ENCODE measurements around the gene CREBBP.

CREBBP gene

DNA sequence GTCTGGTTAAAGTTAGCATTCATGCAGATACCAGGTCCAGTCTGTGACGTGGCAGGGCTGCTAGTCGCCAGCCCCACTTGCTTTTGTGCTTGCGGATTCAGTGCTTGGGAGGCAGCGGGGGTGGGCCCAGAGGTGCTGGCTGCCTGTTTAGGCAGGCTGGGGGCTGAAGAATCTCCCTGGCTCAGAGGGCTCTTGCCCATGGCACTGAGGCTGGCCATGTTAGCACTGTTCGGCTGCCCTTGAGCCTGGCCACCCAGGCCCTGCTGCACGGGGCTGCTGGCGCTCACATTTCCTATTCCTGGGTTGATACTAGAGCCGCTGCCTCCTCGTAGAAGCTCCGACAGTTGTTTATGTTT lies 30.0 kb downstream of the CREBBP start:
- no peak for DNase-seq

DNA sequence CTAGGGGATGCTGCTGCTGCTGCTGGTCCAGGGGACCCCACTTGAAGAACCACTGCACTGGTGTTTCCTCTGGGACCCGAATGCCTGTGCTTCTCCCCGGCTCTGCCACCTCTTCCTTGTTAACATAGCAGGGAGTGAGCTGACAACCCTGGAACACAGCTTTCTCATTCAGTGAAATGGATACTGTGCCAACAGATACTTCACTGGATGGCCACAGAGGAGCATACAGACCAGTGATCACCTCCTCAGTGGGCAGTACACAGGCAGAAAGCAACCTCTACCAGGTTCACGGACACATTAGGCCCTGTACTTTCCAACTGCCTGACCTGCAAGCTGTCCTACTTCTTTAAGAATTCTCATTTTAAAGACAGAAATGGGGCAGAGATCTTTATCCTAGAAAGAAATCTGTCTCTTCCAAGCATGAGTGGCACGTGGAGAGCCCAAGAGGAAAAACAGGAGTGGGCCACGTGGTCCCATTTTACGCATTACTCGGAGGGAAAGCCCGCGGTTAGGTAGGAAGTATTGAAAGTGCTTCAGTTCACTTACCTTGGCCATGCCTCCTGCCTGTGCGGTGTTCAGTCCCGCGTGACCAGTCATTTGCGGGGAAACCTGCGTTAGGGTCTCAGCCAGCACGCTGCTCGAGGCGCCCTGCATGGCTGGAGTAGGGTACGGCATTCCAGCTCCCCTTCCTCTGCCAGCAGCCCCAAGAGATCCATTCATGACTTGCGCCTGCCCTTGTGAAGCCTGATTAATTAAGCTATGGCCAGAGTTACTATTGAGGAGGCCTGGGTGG lies 30.6 kb downstream of the CREBBP start:
- no peak for DNase-seq

DNA sequence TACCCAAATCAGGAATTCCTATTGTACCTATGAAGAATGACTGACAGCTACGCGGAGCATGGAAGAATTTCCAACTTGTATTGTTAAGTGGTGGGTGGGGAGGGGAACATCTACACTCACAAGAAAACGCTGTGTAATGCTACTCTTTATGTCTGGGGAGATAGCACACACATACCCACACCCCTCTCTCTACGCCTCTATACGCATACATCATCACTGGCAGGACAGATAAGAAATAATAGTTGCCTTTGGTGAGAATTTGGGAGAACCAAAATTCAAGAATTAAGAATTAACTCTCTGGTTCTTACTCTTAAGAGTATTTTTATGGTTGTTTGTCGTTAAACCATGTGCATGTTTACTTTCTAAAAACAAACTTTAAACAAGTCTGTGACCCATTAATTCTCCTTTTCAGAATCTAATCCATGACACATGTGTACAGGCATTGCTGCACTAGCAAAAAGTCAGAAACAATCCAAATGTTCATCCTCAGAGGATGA lies 33.9 kb downstream of the CREBBP start:
- DNase-seq: no peak

DNA sequence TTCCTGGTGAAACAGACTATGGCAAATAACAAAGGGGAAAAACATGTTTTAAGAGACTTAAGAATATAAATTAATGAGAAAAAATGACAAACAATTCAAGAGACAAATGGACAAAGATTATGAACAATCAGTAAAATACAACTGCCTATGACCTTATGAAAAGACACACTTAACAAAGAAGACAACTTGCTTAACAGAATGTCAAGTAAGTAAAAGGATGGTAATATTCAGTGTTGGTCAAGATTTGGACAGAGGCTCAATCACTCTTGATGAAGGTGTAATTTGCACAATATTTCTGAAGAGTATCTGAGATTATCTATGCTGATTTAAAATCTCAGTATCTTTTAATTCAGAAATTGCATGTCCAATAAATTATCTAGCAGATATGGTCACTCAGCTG lies 34.4 kb downstream of the CREBBP start:
- DNase-seq: no peak

DNA sequence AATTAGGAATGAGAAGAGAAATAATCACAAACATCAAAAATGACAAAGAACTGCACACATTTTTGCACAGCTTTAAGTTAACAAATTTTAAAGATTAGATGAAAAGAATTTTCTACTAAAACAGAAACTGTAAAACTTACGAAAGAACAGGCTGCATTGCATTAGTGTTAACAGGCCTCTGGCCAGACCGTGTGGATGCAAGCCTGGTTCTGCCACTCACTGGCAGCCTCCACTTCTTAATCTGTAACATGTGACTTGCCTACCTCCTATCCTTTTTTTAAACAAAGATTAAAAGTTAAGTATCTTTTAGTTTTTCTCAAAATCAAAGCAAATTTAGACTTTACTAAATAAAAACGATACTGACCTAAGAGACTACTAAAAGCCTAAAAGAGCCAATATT lies 37.5 kb downstream of the CREBBP start:
- DNase-seq: no peak

DNA sequence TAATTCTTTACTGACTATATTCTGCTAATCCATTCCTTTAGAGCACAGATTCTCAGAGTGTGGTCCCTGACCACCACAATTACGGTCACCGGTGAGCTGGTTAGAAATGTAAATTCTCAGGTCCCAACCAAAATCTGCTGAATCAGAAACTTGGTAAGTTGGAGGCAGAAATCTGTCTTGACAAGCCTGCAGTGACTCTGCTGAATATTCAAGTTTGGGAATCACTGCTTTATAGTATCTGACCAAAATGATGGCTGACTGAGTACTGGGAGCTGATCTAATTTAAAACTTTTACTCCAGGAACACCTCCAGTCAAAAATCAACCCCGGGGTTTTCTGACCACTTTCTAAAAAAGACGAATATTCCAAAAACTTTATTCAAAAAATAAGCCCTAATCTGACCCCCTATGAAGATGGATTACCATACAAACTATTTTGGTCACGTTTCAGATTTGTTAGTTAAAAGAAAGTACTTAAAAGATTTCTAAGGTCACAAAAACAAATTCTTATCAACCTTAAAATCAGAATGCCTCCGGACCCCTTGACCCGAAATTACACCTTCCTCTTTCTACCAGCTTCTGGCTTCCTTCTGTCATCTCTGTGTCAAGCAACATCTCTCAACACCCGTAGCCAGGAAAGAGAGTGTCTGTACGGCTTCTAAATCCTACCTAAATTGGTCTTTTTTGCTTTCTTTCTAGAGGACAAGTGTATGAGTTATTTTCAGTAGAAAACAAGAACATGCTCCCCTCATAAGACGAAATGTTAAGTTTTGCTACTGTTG lies 38.6 kb downstream of the CREBBP start:
- no peak for DNase-seq

DNA sequence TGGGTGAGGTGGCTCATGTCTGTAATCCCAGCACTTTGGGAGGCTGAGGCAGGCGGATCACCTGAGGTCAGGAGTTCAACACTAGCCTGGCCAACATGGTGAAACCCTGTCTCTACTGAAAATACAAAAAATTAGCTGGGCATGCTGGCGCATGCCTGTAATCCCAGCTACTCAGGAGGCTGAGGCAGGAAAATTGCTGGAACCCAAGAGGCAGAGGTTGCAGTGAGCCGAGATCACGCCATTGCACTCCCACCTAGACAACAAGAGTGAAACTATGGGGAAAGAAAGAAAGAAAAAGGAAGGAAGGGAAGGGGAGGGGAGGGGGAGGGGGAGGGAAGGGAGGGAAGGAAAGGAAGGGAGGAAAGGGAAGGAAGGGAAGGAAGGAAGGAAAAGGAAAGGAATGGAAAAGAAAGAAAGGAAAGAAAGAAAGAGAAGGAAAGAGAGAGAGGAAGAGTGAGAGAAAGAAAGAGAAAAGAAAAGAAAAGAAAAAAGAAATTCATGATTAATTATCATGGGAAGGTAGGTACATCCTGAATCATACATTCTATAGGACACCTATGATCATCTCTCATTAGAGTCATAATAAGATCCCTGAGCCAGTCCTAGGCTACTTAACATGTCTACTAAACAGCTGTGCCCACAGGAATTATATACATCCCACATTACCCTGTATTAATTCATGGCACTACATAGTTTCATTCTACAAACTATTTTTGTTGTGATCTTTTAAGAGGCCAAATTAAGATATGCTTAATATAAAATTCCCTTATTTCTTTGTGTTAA lies 40.9 kb downstream of the CREBBP start:
- no peak for DNase-seq

DNA sequence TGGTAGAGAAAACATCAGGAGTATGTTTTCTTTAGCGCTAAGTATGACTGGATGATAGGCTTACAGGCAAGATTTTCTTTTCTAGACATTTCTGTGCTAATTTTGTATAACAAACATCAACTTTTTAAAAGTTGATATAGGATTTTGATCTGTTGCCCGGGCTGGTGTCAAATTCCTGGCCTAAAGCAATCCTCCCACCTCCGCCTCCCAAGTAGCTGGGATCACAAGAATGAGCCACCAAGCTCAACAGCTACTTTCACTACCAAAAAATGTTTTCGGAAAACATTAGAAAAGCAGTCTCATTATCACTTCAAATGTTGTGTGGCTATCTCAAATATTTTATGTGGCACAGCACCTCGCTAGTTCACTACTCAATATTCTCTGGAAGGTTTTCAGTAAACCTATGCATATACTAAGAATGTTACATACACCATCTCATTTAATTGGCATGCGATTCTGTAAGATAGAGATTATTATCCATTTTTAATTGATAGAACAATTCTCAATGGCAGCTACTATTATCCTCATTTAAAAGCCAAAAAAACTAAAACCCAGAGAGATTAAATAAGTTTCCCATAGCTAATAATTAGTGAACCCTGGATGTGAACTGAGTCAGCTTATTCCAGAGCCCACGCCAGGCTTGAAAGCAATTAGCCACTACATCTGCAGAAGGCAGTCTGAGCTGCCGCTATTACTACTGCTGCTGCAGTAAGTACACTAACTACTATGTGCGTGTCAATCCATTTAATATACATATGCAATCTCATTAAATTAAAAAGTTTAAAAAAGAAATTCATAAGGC lies 41.7 kb downstream of the CREBBP start:
- no peak for DNase-seq

DNA sequence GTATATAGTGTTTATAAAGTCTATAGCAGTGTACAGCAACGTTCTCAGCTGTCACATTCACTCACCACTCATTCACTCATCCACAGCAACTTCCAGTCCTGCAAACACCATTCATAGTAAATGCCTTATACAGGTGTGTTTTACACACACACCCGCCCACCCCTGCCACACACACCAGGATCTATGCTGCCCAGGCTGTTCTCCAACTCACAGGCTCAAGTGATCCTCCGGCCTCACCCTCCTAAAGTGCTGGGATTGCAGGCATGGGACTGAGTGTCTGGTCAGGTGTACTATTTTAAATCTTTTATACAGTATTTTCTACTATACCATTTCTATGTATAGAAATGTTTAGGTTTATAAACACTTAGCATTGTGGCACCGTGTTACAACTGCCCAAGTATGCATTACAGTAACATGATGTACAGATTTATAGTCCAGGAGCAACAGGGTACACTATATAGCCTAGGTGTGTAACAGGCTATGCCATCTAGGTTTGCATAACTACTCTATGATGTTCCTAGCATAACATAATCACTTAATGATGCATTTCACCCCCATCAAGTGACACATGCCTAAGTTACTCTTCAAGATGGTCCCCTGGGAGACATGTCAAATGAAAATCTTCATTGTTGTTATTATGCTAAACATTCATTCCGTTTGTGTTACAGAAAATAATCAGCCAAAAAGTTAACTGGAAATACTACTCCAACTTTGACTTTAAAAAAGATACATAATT lies 42.5 kb downstream of the CREBBP start:
- no peak for DNase-seq

DNA sequence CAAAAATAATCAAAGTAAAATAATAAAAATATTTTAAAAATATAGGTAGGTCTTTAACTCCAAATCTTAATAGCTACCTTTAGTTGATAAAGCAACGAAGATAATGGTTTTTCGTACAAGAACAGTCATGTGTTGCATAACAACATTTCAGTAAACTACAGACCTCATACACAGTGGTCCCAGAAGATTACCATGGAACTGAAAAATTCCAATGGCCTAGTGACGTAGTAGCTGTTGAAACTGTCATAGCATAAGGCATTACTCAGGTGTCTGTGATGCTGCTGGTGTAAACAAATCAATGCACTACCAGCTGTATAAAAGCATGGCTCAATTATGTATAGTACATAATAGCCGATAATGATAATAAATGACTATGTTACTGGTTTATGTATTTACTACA lies 43.9 kb downstream of the CREBBP start:
- DNase-seq: no peak

DNA sequence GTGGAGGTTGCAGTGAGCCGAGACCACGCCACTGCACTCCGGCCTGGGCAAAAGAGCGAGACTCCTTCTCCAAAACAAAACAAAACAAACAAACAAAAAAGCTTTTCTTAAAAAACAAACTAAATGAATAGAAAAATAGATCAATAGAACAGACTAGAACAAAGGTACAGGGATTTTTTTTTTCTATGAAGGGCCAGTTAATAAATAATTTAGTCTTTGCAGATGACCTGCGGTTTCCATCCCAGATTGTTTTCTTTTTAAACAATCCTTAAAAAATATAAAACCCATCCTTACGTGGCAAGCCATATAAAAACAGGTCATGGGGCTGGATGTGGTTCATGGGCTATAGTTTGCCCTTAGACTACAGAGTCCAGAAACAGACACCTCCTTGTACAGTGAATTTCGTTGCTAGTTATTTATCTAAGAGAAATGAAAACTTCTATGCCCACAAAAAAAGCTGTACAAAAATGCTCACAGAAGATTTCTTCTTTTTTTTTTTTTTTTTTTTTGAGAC lies 45.4 kb downstream of the CREBBP start:
- DNase-seq: no peak

DNA sequence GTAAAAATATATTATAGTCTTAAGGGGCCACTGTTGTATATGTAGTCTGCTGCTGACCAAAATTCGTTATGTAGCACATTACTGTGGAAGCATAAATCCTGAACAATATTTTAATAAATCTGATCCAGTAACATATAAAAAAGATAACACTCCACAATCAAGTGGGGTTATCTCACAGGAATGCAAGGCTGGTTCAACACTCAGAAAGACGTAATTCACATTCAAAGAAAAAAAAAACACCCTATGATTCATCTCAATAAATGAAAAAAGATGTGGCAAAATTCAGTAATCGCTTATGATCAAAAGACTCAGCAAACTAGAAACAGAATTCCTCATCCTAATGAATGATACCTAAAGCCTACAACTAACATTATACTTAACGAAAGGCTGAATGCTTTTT lies 47.8 kb downstream of the CREBBP start:
- no peak for DNase-seq

DNA sequence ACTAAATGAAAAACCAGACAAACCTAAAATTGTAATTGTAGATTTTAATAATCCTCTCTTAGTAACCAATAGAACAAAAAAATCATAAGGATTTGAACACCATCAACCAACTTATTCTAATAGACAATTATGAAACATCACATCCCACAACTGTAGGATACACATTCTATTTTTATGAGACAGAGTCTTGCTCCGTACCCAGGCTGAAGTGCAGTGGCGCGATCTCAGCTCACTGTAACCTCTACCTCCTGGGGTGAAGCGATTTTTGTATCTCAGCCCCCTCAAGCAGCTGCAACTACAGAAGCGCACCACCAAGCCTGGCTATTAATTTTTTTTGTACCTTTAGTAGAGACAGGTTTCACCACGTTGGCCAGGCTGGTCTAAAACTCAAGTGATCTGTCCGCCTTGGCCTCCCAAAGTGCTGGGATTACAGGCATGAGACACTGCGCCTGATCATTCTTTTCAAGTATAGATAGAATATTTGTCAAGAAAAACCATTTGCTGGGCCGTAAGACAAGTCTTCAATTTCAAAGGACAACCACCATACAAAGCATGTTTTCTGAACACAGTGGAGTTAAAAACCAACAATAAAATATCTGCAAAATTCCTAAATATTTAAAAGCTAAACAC lies 49.8 kb downstream of the CREBBP start:
- no peak for DNase-seq

DNA sequence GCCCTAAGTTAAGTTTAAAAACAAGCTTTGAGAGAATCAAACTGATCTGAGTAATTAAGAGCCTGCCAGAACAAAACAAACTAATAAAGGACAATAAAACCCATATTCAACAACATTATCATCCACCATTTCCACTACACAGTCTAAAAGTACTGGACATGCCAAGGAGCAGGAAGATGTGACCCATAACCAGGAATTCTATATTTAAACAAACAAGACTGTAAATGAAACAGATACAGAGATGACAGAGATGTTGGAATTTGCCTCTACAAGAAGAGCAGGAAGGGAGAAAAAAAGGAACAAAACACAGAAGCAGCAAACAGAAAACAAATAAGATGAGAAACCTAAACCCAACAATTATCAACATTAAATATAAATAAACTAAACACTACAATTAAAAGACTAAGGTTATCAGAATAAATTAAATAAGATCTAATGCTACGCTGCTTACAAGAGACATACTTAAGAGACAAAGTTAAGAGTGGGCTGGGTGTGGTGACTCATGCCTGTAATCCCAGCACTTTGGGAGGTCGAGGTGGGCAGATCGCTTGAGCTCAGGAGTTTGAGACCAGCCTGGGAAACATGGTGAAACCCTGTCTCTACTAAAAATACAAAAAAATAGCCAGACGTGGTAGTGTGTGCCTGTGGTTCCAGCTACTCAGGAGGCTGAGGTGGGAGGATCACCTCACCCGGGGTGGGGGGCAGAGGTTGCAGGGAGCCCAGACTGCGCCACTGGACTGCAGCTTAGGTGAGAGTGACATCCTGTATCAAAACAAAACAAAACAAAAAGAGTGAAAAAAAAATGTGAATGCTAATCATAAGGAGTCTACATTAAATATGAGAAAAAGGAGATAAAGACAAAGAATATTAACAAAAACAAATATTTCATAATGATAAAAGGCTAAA lies 50.6 kb downstream of the CREBBP start:
- no peak for DNase-seq

DNA sequence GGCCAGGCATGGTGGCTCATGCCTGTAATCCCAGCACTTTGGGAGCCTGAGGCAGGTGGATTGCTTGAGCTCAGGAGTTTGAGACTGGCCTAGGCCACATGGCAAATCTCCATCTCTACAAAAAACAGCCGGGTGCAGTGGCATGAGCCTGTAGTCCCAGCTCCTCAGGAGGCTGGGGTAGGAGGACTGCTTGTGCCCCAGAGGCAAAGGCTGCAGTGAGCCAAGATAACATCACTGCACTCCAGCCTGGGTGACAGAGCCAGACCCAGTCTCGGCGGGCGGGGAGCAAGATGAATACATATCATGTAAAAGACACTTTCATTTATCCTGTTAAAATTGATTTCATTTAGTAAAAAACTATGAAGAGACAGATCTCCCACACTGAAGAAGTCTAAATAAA lies 54.6 kb downstream of the CREBBP start:
- DNase-seq: no peak

DNA sequence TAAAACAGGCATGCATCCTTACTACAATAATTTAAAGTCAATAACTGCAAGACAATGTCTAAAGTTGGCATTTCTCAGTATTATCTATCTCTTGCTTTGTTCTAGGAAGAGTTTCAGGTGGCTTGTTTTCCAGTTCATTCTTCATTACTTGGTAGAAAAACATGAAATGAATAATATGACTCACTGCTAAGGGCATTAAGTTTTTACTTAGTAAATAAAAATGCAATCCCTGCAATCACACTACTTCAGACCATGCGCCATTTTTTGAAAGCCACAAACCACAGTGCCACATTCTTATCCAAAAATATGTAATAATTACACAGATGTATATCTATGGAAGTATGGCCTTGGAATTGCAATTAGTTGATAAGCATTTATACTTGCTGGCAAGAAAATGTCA lies 55.4 kb downstream of the CREBBP start:
- DNase-seq: no peak

DNA sequence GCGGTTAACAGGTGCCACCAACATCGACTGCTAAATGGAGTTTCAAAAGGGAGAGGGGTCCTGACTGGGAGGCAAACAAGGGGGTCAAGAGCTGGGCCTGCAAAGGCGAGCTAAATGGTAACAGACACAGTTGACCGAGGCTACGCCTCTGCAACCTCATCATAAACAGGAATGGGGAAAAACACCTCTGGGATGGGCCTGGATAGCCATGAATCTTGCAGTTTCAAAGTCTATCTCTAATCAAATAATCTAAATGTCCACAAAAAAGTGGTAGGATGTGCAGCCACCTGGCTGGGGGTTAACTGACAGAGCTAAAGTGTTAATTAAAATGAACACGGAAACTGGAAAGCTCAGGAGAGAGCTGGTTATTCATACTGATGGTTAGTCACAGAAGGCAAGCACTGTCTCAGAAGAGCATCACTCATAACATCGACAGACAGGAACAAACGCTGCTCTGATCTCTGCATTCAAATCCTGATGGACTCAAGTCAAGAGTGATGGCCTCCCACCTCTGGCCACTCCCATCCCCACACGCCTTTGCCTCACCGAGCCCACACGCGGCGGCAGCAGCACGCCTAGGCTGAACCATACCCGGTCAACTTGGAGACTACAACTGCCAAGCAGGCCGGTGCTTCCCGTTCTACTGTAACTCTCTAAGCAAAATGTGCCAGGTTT lies 56.3 kb downstream of the CREBBP start:
- no peak for DNase-seq

DNA sequence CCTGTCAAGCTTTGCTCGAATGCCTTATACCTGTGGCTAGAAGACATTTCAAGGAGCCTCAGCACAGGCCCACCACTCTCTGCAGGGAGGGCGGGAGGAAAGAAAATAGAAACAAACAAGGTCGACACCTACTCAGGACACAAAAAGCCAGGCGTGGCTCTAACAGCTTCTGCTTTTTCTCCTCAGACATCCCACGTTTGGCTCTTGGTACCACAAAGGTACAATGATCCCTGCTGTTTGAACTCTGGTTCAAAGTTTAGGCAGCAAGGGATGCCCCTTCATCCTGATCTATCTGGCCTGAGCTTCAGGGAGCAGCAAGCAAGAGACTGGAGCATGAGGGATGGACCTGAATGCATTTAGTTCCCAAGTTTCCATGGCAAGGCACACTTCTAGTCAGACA lies 57.1 kb downstream of the CREBBP start:
- no peak for DNase-seq

DNA sequence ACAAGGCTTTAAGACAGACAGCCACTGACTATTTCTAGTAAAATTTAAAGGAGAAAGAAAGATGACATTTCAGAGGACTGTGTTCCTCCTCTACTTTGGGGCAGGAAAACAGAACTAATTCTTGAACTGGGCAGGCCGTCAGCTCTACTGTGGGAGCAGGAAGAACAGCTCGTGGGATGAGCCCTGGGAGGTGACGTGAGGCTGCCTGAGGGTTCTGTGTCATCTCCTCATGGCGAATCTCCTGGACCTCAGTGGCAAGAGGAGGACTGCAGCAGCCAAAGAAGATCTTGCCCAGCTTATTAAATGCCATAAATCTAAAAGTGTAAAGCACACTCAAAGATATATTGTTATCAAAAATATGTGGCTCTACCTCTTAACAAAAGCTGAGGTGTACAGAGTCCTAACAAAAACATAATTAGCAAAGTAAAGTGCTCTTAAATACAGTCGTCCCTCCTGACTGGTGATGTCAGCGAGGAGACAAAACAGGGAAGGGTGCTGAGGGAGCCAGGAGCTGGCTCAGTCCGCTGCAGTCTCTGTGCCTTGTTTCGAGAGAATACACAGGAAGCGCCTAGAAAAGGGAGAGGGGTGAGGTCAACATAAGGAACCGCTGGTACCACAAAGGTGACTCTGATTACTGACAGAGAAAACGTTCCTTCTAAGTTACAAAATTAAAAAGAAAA lies 58.0 kb downstream of the CREBBP start:
- no peak for DNase-seq

Measured in CD4-positive, alpha-beta T cell treated with Interferon gamma for 1 hour (primary cell).